K562 (cell line): ENCODE measurements around the gene SAE1. TPM values are rescaled to one million over a fixed set of nuclear protein-coding genes. Genes with fewer than 3 reads are reported as not detected.

ENCODE experiments used
- CBFA2T3 ChIP-seq: fragments of 450-650 bp; IDR thresholded peaks from 2 replicates; pipeline ENCODE4 v1.6.1; 2017
- CC2D1A ChIP-seq: fragments of 450-650 bp; IDR thresholded peaks from 2 replicates; pipeline ENCODE4 v1.6.1; 2017; ENCODE audit warnings: mild to moderate bottlenecking
- CHCHD3 ChIP-seq: fragments of 250-450 bp; sonication (Bioruptor Pico); IDR thresholded peaks from 2 replicates; pipeline ENCODE4 v2.1.2; 2022; ENCODE audit warnings: mild to moderate bottlenecking
- ELF2 ChIP-seq: fragments of 250-450 bp; sonication (Bioruptor Pico); IDR thresholded peaks from 2 replicates; pipeline ENCODE4 v1.5.0; 2021; ENCODE audit warnings: mild to moderate bottlenecking
- EWSR1 ChIP-seq: fragments of 450-650 bp; IDR thresholded peaks from 2 replicates; pipeline ENCODE4 v1.6.1; 2018; ENCODE audit warnings: borderline replicate concordance, mild to moderate bottlenecking, low read depth, moderate library complexity; ENCODE audit not compliant: partially characterized antibody
- FOXA1 ChIP-seq: fragments of 450-650 bp; IDR thresholded peaks from 2 replicates; pipeline ENCODE4 v1.6.1; 2016; ENCODE audit warnings: mild to moderate bottlenecking, borderline replicate concordance
- GTF3C2 ChIP-seq: IDR thresholded peaks from 3 replicates; pipeline ENCODE4 v1.6.1; 2011; ENCODE audit warnings: borderline replicate concordance, mild to moderate bottlenecking, moderate library complexity; ENCODE audit not compliant: insufficient read length; ENCODE audit errors: extremely low read depth
- HDAC2 ChIP-seq: fragments of 450-650 bp; IDR thresholded peaks from 2 replicates; pipeline ENCODE4 v1.6.1; 2016; ENCODE audit warnings: mild to moderate bottlenecking
- HMG20B ChIP-seq: fragments of 250-450 bp; sonication (Bioruptor Pico); IDR thresholded peaks from 2 replicates; pipeline ENCODE4 v1.5.0; 2021; ENCODE audit warnings: mild to moderate bottlenecking
- ILF3 ChIP-seq: fragments of 450-650 bp; IDR thresholded peaks from 2 replicates; pipeline ENCODE4 v1.6.1; 2018; ENCODE audit warnings: antibody characterized with exemption, mild to moderate bottlenecking, moderate library complexity, borderline replicate concordance
- POLR2G ChIP-seq: fragments of 200-400 bp; formaldehyde crosslinking; IDR thresholded peaks from 2 replicates; pipeline ENCODE4 v1.6.1; 2017; ENCODE audit warnings: low read depth, mild to moderate bottlenecking, antibody characterized with exemption, low read length, moderate library complexity
- RBM17 ChIP-seq: fragments of 200-400 bp; formaldehyde crosslinking; IDR thresholded peaks from 2 replicates; pipeline ENCODE4 v1.6.1; 2017; ENCODE audit warnings: low read depth, mild to moderate bottlenecking, low read length, borderline replicate concordance
- RCOR1 ChIP-seq, 2 experiments: IDR thresholded peaks; 2 replicates each; pipeline ENCODE4 v1.6.1; 2012; ENCODE audit warnings: low read depth in 2 of 2, low read length in 2 of 2, borderline replicate concordance in 1 of 2, improper control_type of control experiment in 1 of 2
- STAT6 ChIP-seq: sonication (generic); formaldehyde crosslinking; IDR thresholded peaks from 2 replicates; pipeline ENCODE4 v1.8.1; 2023; ENCODE audit warnings: mild to moderate bottlenecking, missing genetic modification reagents
- ZBTB43 ChIP-seq: sonication (generic); formaldehyde crosslinking; IDR thresholded peaks from 2 replicates; pipeline ENCODE4 v1.8.0; 2023; ENCODE audit warnings: mild to moderate bottlenecking, missing genetic modification reagents
- ZEB2 ChIP-seq: fragments of 450-650 bp; IDR thresholded peaks from 2 replicates; pipeline ENCODE4 v1.6.1; 2016
- ZNF174 ChIP-seq: fragments of 250-450 bp; sonication (Bioruptor Pico); IDR thresholded peaks from 2 replicates; pipeline ENCODE4 v1.4.0; 2020; ENCODE audit warnings: mild to moderate bottlenecking
- ZNF212 ChIP-seq: fragments of 450-650 bp; formaldehyde crosslinking; IDR thresholded peaks from 2 replicates; pipeline ENCODE4 v1.4.0; 2020; ENCODE audit warnings: mild to moderate bottlenecking
- ZNF23 ChIP-seq: fragments of 250-450 bp; sonication (Bioruptor Pico); IDR thresholded peaks from 2 replicates; pipeline ENCODE4 v1.4.0; 2020; ENCODE audit warnings: mild to moderate bottlenecking
- ZNF561 ChIP-seq: fragments of 450-650 bp; formaldehyde crosslinking; conservative IDR thresholded peaks from 2 replicates; pipeline ENCODE4 v1.4.0; 2020; ENCODE audit warnings: mild to moderate bottlenecking, moderate library complexity
- ZNF57 ChIP-seq: fragments of 450-650 bp; formaldehyde crosslinking; IDR thresholded peaks from 2 replicates; pipeline ENCODE4 v1.4.0; 2020; ENCODE audit warnings: mild to moderate bottlenecking, moderate library complexity
- polyA plus RNA-seq, 8 experiments: library from polyadenylated mRNA; depleted of rRNA in 4 of 8; stranded (reverse) in 5 of 8; unstranded in 3 of 8; fragments of >200 nt; fragmentation: Nextera tagmentation in 2 of 8; fragmentation: Illumina TruSeq in 1 of 8; extraction: Ambion mirVana in 2 of 8; extraction: Trizol in 1 of 8; gene quantifications; 2 replicates each; pipeline versions ENCODE4 v1.2.1 to v1.2.3, GENCODE V29; 2011 to 2014; ENCODE audit warnings: inconsistent platforms in 1 of 8, missing spikeins in 1 of 8
- total RNA-seq, 7 experiments: library from RNA; depleted of rRNA in 6 of 7; stranded (reverse); fragments of >200 nt in 6 of 7; fragmentation: Illumina TruSeq in 2 of 7; extraction: Trizol in 2 of 7; gene quantifications; 2 replicates each; pipeline versions ENCODE4 v1.2.1 to v1.2.3, GENCODE V29; 2011 to 2021; ENCODE audit warnings: low replicate concordance in 1 of 7

Gene SAE1
- total and polyA plus RNA-seq, 9 of the 15 experiments (the other 6 are each of a cell fraction or from before 2014, with no cell fraction given): 82.8 to 299 (median 217) TPM

GRCh38 chr19:47225746-47226425, 95.3 kb downstream of the SAE1 start (continued):
- TF ChIP-seq ZNF212 (0 out of 2 replicates have a peak, but pooled peaks have one; percentile 12), CC2D1A (no peak), HMG20B (CRISPR knock-in tag) (no peak), HDAC2 (no peak), ZNF174 (no peak), EWSR1 (no peak), ZEB2 (no peak), ELF2 (CRISPR knock-in tag) (no peak; the same call in 1 of the 2 replicates), CHCHD3 (CRISPR knock-in tag) (peak; percentile 91; the same call in 1 of the 2 replicates), RCOR1 (IDR thresholded peaks at IDR 0.05; ENCODE audit: borderline replicate concordance in 1 of 2, low read depth in 2 of 2, low read length in 2 of 2) (peak in 1 of 2 experiments; percentile 6; a peak in 1 of 4 replicates), ZNF561 (CRISPR knock-in tag) (no peak), ZBTB43 (CRISPR knock-in tag) (no peak), ZNF57 (CRISPR knock-in tag) (no peak), ILF3 (peak; percentile 97; the same call in 1 of the 2 replicates), GTF3C2 (no peak), FOXA1 (no peak), RBM17 (no peak), CBFA2T3 (no peak), STAT6 (CRISPR knock-in tag) (no peak; the same call in 1 of the 2 replicates), ZNF23 (CRISPR knock-in tag) (no peak), POLR2G (no peak)
